CD4-positive, alpha-beta T cell treated with Interleukin-17A for 1 hour (primary cell): ENCODE data around the gene ANKRA2.
A peak's percentile ranks its signal among the peaks of the same experiment; 100 is the strongest.
"Not testable (repeated sequence)": the region's sequence is repeated elsewhere in the genome, so short reads cannot be mapped to it uniquely, and the experiment has no call there.

Experiments used
- DNase-seq: peaks from one replicate; pipeline ENCODE4 v3.0.0-alpha.2; 2020

Gene ANKRA2

DNA sequence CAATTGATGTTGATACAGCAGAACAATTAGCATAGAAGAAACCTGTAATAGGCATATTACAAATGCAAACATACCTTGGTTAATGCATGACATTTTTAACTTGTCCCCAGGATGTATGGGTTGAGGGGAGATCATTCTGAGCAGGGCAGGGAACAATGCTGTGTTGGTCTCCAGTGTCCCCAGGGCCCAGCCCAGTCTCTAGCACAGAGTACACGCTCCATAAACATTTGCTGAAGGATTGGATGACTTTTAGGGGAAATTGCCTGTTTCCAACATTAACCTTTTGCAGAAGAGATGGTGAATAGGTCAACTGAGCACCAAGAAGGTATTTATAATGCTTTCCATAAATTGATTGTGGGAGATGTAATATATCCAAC is 20.0 kb downstream of the ANKRA2 start:
- no peak for DNase-seq

- no peak for DNase-seq
Observed at GRCh38 chr5:73544429-73545402, 20.7 kb downstream of the ANKRA2 start.

- DNase-seq = no peak
Observed at GRCh38 chr5:73542020-73542419, 23.4 kb downstream of the ANKRA2 start.

GRCh38 chr5:73540192-73540591 is 25.2 kb downstream of the ANKRA2 start:
- no peak for DNase-seq

DNA sequence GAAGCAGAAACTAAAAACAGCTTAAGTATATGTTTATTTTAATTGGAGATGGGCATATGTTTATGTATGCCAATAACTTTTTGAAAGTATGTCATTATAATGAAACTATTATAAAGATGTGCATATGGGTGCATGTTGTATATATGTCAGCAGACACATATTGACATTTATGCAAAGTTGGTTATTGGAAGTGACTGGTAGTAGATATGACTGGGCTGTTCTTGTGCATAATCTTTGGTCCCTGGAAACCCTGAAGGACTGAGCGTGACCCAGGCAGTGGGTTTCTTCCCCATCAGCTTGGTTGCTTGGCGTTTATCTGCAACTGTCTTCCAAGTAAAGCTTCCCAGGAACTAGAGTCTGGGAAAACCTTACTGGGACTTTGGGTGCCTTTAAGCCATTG is 25.7 kb downstream of the ANKRA2 start:
- no peak for DNase-seq

GRCh38 chr5:73534971-73535370 is 30.5 kb downstream of the ANKRA2 start:
- DNase-seq = no peak

- DNase-seq = no peak
Observed at GRCh38 chr5:73534011-73534644, 31.3 kb downstream of the ANKRA2 start.

- no peak for DNase-seq
Observed at GRCh38 chr5:73532195-73532594, 33.2 kb downstream of the ANKRA2 start.

- DNase-seq = no peak
Observed at GRCh38 chr5:73531356-73531755, 34.1 kb downstream of the ANKRA2 start.

- DNase-seq = no peak
Observed at GRCh38 chr5:73529081-73529480, 36.4 kb downstream of the ANKRA2 start.

DNA sequence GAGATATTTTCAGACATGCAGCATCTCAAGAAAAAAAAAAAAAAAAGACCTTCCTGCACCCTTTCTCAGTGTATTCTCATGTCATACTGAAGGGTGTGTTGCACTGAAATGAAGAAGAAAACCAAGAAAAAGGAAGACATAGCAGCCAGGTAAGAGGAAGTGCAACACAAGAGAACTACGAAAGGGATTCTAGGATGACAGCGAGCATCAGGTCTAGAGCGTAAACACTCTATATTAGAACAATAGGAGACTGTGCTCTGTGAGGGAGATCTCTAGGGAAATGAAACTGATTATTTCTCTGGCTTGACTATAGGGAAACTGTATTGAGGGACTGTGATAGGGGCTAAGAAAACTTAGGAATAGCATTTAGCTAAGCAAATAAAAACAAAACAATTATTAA is 37.2 kb downstream of the ANKRA2 start:
- no peak for DNase-seq

DNA sequence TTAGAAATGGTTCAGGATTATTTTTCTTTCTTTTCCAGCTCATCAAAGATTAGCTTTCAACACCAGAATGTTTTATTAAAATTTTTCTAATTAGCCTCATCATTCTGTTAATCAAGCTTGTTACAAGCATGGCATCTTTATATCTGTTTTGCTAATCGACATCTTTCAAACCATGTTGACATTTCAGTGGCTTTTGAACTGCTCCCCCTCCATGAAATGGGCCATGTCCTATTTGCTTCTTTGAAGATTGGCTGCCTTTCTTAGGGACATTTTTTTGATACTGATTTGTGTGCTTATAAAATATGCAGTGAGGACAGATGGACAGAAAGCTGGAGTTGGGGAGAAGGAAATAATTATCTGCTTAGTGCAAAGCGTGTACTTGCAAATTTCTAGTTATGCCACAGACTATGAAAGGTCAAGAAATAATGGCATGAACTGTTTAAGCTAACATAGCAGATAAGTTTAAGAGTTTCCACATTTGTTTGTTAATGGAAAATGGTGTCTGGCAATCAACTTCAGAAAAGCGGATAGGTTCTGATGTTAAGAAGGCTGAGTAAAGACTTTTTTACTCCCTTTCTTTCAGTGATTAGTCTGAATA is 39.7 kb downstream of the ANKRA2 start:
- no peak for DNase-seq

- no peak for DNase-seq
Observed at GRCh38 chr5:73523861-73524260, 41.6 kb downstream of the ANKRA2 start.

- no peak for DNase-seq
Observed at GRCh38 chr5:73522989-73523388, 42.5 kb downstream of the ANKRA2 start.

- DNase-seq = peak; percentile 85
Observed at GRCh38 chr5:73519531-73520283, 45.7 kb downstream of the ANKRA2 start.

DNA sequence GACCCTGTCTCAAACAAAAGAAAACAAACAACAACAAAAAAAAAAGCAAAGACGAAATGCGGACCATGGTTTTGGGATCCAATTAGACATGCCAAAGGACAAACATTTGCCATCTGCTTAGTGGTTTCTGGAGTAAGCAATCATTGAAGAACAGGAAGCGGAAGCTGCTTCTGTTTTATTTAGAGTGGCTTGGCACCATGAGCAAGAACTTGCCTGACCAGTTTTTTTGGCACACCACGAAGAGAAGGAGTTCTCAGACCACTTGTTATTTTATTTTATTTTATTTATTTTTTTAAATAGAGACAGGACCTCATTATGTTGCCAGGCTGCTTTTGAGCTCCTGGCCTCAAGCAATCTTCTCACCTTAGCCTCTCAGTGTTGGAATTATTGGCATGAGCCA is 50.2 kb downstream of the ANKRA2 start:
- no peak for DNase-seq

DNA sequence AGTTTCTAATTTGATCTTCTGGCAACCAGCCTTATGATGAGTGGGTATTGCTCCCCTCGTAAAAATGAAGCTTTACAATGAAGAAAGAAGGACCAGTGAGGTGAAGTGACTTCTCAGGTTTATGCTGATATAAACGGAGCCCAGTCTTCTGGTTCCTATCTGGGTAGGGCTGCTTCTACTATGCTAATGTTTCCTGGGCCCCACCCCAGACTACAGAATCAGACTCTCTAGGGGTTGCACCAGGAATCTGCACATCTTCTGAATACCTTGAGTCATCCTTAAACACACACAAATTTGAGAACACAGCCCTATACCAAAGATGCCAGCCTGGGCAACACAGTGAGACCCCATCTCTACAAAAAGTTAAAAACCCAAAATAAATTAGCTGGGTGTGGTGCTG is 51.0 kb downstream of the ANKRA2 start:
- no peak for DNase-seq

DNA sequence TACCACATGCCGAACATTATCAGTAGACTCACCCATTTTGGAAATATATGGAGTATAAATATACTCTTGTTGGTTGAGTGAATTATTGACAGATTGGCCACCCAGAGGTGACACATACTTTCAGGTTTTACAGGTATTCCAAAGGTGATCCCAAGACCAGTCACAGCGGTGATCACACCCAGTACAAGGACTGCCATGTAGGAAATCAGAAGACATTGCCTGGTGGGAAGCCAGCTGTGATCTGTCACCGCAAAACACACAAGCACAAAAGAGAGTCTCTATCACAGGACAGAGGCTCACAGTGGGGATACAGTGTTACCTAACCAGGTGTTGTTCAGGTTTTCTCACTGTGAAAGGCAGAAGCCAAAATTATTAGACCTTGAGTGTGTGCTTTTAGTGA is 51.4 kb downstream of the ANKRA2 start:
- DNase-seq = no peak

- not testable (repeated sequence) for DNase-seq
Observed at GRCh38 chr5:73508521-73508920, 56.9 kb downstream of the ANKRA2 start.

DNA sequence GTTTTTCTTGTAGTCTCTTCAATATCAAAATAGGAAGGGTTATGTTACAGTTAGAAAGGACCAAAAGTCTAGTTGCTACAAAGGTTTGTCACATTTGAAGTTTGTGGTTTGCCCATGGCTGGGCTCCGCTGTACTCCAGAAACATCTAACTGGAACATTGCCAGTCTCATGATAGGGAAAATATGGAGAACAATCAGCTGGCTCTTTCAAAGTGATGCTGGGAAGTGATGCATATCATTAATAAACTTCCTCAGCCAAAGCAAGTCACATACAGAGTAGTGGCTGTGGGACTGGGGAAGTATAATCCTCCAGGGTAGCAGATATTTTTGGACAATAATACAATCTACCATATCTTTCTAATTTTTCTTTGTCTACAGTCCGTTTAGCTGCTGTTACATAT is 58.4 kb downstream of the ANKRA2 start:
- no peak for DNase-seq

- DNase-seq = no peak
Observed at GRCh38 chr5:73506459-73506955, 58.9 kb downstream of the ANKRA2 start.
